Mesenchymal stem cell (in vitro differentiated cells and primary cell): ENCODE measurements around the gene EFEMP1.

ENCODE experiments used
- DNase-seq: peaks from one replicate; pipeline ENCODE4 v3.0.0-alpha.2; 2013
- H2AFZ ChIP-seq: one replicate; pipeline ENCODE4 v1.6.1; 2013; ENCODE audit warnings: low read depth, mild to moderate bottlenecking, control low read depth, inconsistent platforms, low read length, moderate library complexity
- H2AK5ac ChIP-seq: 2 replicates; pipeline ENCODE4 v1.6.1; 2013; ENCODE audit warnings: low read length, moderate library complexity, mild to moderate bottlenecking, inconsistent platforms; ENCODE audit not compliant: severe bottlenecking
- H2BK120ac ChIP-seq: one replicate; pipeline ENCODE4 v1.6.1; 2013; ENCODE audit warnings: low read depth, mild to moderate bottlenecking, inconsistent platforms, low read length, moderate library complexity
- H2BK12ac ChIP-seq, 2 experiments: one replicate each; pipeline ENCODE4 v1.6.1; 2013; ENCODE audit warnings: inconsistent platforms in 2 of 2, low read length in 2 of 2, mild to moderate bottlenecking in 2 of 2, moderate library complexity in 2 of 2, control low read depth in 1 of 2
- H2BK15ac ChIP-seq: one replicate; pipeline ENCODE4 v1.6.1; 2013; ENCODE audit warnings: mild to moderate bottlenecking, low read depth, inconsistent platforms; ENCODE audit not compliant: poor library complexity, severe bottlenecking
- H2BK5ac ChIP-seq: 2 replicates; pipeline ENCODE4 v1.6.1; 2013; ENCODE audit warnings: low read depth, mild to moderate bottlenecking, low read length, control low read depth, inconsistent platforms; ENCODE audit not compliant: poor library complexity, severe bottlenecking
- H3K14ac ChIP-seq, 2 experiments: one replicate each; pipeline ENCODE4 v1.6.1; 2013; ENCODE audit warnings: inconsistent platforms in 2 of 2, low read length in 2 of 2, control low read depth in 1 of 2, mild to moderate bottlenecking in 1 of 2, moderate library complexity in 1 of 2
- H3K18ac ChIP-seq, 2 experiments: one replicate each; pipeline ENCODE4 v1.6.1; 2013; ENCODE audit warnings: inconsistent platforms in 2 of 2, low read length in 2 of 2, control low read depth in 1 of 2, low read depth in 1 of 2, mild to moderate bottlenecking in 1 of 2
- H3K23ac ChIP-seq, 2 experiments: one replicate each; pipeline ENCODE4 v1.6.1; 2013; ENCODE audit warnings: inconsistent platforms in 2 of 2, low read length in 2 of 2, mild to moderate bottlenecking in 2 of 2, moderate library complexity in 2 of 2, control low read depth in 1 of 2
- H3K27ac ChIP-seq: 2 replicates; pipeline ENCODE4 v1.5.1; 2013; ENCODE audit warnings: mild to moderate bottlenecking, moderate library complexity, low read length, control low read depth, inconsistent platforms; ENCODE audit not compliant: poor library complexity, severe bottlenecking
- H3K27me3 ChIP-seq, 2 experiments: 2 replicates each; pipeline versions ENCODE4 v1.6.1 to v1.7.0; 2013; ENCODE audit warnings: low read length in 2 of 2, mild to moderate bottlenecking in 2 of 2, moderate library complexity in 2 of 2, control low read depth in 1 of 2, inconsistent platforms in 1 of 2; ENCODE audit not compliant: control insufficient read depth in 1 of 2, insufficient read depth in 1 of 2
- H3K36me3 ChIP-seq, 2 experiments: 2 replicates each; pipeline versions ENCODE4 v1.6.1 to v1.7.0; 2013; ENCODE audit warnings: low read length in 2 of 2, control low read depth in 1 of 2, inconsistent platforms in 1 of 2, low read depth in 1 of 2, mild to moderate bottlenecking in 1 of 2; ENCODE audit not compliant: insufficient read depth in 2 of 2, control insufficient read depth in 1 of 2
- H3K4ac ChIP-seq, 2 experiments: one replicate each; pipeline ENCODE4 v1.6.1; 2013; ENCODE audit warnings: inconsistent platforms in 2 of 2, low read length in 2 of 2, mild to moderate bottlenecking in 2 of 2, moderate library complexity in 2 of 2, control low read depth in 1 of 2, low read depth in 1 of 2
- H3K4me1 ChIP-seq: 2 replicates; pipeline ENCODE4 v1.6.1; 2013; ENCODE audit warnings: low read depth, low read length, control low read depth; ENCODE audit not compliant: control insufficient read depth, insufficient read depth
- H3K4me2 ChIP-seq: 2 replicates; pipeline ENCODE4 v1.6.1; 2013; ENCODE audit warnings: low read length, mild to moderate bottlenecking, inconsistent platforms; ENCODE audit not compliant: poor library complexity, severe bottlenecking
- H3K4me3 ChIP-seq, 2 experiments: 2 replicates each; pipeline versions ENCODE4 v1.5.1 to v1.7.0; 2013; ENCODE audit warnings: low read length in 2 of 2, mild to moderate bottlenecking in 2 of 2, control low read depth in 1 of 2, low read depth in 1 of 2; ENCODE audit not compliant: insufficient read depth in 1 of 2
- H3K79me1 ChIP-seq: replicated peaks from 2 replicates; pipeline ENCODE4 v1.6.1; 2013; ENCODE audit warnings: mild to moderate bottlenecking, control low read depth, low read length, inconsistent platforms; ENCODE audit not compliant: poor library complexity, severe bottlenecking
- H3K9ac ChIP-seq: 2 replicates; pipeline ENCODE4 v1.7.0; 2013; ENCODE audit warnings: mild to moderate bottlenecking, low read length, moderate library complexity
- H3K9me3 ChIP-seq: 2 replicates; pipeline ENCODE4 v1.7.0; 2013; ENCODE audit warnings: mild to moderate bottlenecking, low read length; ENCODE audit not compliant: control insufficient read depth
- H4K8ac ChIP-seq: one replicate; pipeline ENCODE4 v1.6.1; 2013; ENCODE audit warnings: inconsistent platforms, mild to moderate bottlenecking, low read length, moderate library complexity
- H4K91ac ChIP-seq: one replicate; pipeline ENCODE4 v1.6.1; 2013; ENCODE audit warnings: mild to moderate bottlenecking, low read length, inconsistent platforms
- WGBS: methylation state at CpG from one replicate; pipeline ENCODE4 v1.1.7; 2013; ENCODE audit warnings: mixed read lengths; 5-methylcytosine and 5-hydroxymethylcytosine counted together

EFEMP1 gene

GRCh38 chr2:55869637-55870325, 53.8 kb downstream of the EFEMP1 start:
- no peak overlapping the region for H2AFZ ChIP-seq
- H3K9ac ChIP-seq: peak overlapping the region; percentile 73
- WGBS: 99% methylated on average over 5 of the region's 5 CpGs
- no peak overlapping the region for H2BK5ac ChIP-seq
- no peak overlapping the region for H2AK5ac ChIP-seq
- DNase-seq: no peak
- H3K36me3 ChIP-seq: peaks cover 0 to 67% of the 10 kb centered on the region in 2 experiments
- H3K23ac ChIP-seq: no peak overlapping the region
- H3K79me1 ChIP-seq: no peaks in the 10 kb centered on the region
- no peak overlapping the region for H3K14ac ChIP-seq
- H3K18ac ChIP-seq: no peak overlapping the region
- no peak overlapping the region for H2BK12ac ChIP-seq
- H2BK15ac ChIP-seq: no peak overlapping the region
- no peaks in the 10 kb centered on the region for H3K27me3 ChIP-seq
- no peak overlapping the region for H3K4me2 ChIP-seq
- no peaks in the 10 kb centered on the region for H3K9me3 ChIP-seq
- H3K4me3 ChIP-seq: no peak overlapping the region
- no peak overlapping the region for H4K8ac ChIP-seq
- H3K4me1 ChIP-seq: no peaks in the 10 kb centered on the region
- no peak overlapping the region for H3K4ac ChIP-seq
- no peak overlapping the region for H4K91ac ChIP-seq
- H3K27ac ChIP-seq: no peak overlapping the region
- H2BK120ac ChIP-seq: no peak overlapping the region

- H3K36me3 ChIP-seq: peaks cover 0 to 25% of the 10 kb centered on the region in 2 experiments
- no peak overlapping the region for H3K4me2 ChIP-seq
- H3K4me1 ChIP-seq: peaks cover 2% of the 10 kb centered on the region
- H3K14ac ChIP-seq: no peak overlapping the region
- no peaks in the 10 kb centered on the region for H3K27me3 ChIP-seq
- no peaks in the 10 kb centered on the region for H3K79me1 ChIP-seq
- no peak overlapping the region for H4K91ac ChIP-seq
- no peak overlapping the region for H2AFZ ChIP-seq
- H3K4ac ChIP-seq: no peak overlapping the region
- H3K9ac ChIP-seq: no peak overlapping the region
- H2BK5ac ChIP-seq: no peak overlapping the region
- WGBS: 0% methylated on average over 1 of the region's 2 CpGs
- no peak overlapping the region for H3K4me3 ChIP-seq
- H4K8ac ChIP-seq: no peak overlapping the region
- no peak overlapping the region for H3K23ac ChIP-seq
- no peak overlapping the region for H2AK5ac ChIP-seq
- H3K18ac ChIP-seq: peak overlapping the region in 1 of 2 experiments; percentile 87
- no peak overlapping the region for H3K27ac ChIP-seq
- no peak overlapping the region for H2BK15ac ChIP-seq
- peak; percentile 59 for DNase-seq
- no peaks in the 10 kb centered on the region for H3K9me3 ChIP-seq
- H2BK12ac ChIP-seq: peak overlapping the region in 1 of 2 experiments; percentile 82
- no peak overlapping the region for H2BK120ac ChIP-seq
These were observed 58.3 kb downstream of the EFEMP1 start for GRCh38 chr2:55865096-55865835.

- DNase-seq: no peak
- 96% methylated on average over 5 of the region's 6 CpGs for WGBS
These were observed 59.1 kb downstream of the EFEMP1 start for GRCh38 chr2:55864351-55865084.

More at GRCh38 chr2:55864351-55865084, 59.1 kb downstream of the EFEMP1 start:
- no peak overlapping the region for H4K8ac ChIP-seq
- H3K14ac ChIP-seq: peak overlapping the region in 1 of 2 experiments; percentile 84
- peak overlapping the region; percentile 27 for H2AFZ ChIP-seq
- H3K27ac ChIP-seq: no peak overlapping the region
- no peak overlapping the region for H3K4me2 ChIP-seq
- H2BK15ac ChIP-seq: no peak overlapping the region
- peak overlapping the region; percentile 7 to 94 for H3K18ac ChIP-seq
- peaks cover 0 to 32% of the 10 kb centered on the region in 2 experiments for H3K36me3 ChIP-seq
- no peak overlapping the region for H3K4me3 ChIP-seq
- no peak overlapping the region for H3K9ac ChIP-seq
- no peak overlapping the region for H2BK5ac ChIP-seq
- H3K4me1 ChIP-seq: peaks cover 2% of the 10 kb centered on the region
- peak overlapping the region; percentile 12 for H4K91ac ChIP-seq
- H3K23ac ChIP-seq: no peak overlapping the region
- no peaks in the 10 kb centered on the region for H3K27me3 ChIP-seq
- H3K79me1 ChIP-seq: no peaks in the 10 kb centered on the region
- H2BK120ac ChIP-seq: no peak overlapping the region
- H3K9me3 ChIP-seq: no peaks in the 10 kb centered on the region
- peak overlapping the region in 1 of 2 experiments; percentile 89 for H3K4ac ChIP-seq
- H2BK12ac ChIP-seq: peak overlapping the region in 1 of 2 experiments; percentile 94
- no peak overlapping the region for H2AK5ac ChIP-seq
